ENCODE measurements around the gene GPS2.

GRCh38 chr17:7293159-7293558, 22.0 kb downstream of the GPS2 start:
- no peak for TF ChIP-seq POLR2AphosphoS5 (IDR thresholded peaks at IDR 0.05)
- no peak for TF ChIP-seq CTCF (IDR thresholded peaks at IDR 0.05 in 8 of 11, conservative IDR thresholded peaks at IDR 0.05 in 3 of 11)
- no peak for TF ChIP-seq POLR2A (IDR thresholded peaks at IDR 0.05)

Measured in spleen (tissue), 7 donors.